NCI-H128 (cell line): ENCODE results near the gene WRAP53.

ENCODE experiments used
- DNase-seq: peaks from one replicate; lab custom pipeline; 2025; ENCODE audit not compliant: unreplicated experiment; lab: John Stamatoyannopoulos, UW

WRAP53 gene

GRCh38 chr17:7740481-7741001 lies 52.3 kb downstream of the WRAP53 start:
- DNase-seq, result peak; percentile 5

- no peak for DNase-seq
Measured at GRCh38 chr17:7742729-7743128, 54.5 kb downstream of the WRAP53 start.

GRCh38 chr17:7744416-7744815 lies 56.1 kb downstream of the WRAP53 start:
- no peak for DNase-seq

DNA sequence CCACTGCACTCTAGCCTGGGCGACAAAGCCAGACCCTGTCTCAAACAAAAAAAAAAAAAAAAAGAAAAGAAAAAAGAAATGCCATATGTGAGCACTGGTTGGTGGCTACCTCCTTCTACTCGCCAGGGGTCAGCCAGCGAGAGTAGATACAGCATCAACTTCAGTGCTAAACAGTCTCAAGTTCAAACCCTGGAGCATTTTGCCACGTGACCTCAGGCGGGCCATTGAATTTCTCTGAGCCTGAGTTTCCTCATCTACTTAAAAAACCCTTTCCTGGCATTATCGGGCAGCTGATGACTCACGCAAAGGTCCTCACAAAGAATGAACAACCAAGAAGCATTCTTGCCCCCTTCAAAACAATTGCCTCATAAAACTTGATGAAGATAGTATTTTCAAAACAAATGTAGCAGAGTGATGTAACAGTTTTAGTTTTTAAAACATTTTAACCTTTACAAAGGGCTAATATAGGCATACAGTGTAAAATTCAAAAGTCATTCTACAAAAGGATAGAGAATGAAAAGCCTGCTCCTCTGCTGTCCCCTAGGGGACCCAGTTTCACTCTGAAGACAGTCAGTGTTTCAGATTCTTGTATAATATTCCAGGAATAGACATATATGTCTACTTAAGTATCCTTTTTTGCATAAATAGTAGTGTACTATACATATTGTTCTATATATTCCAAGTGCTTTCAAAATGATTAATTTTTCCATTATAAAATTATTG lies 57.6 kb downstream of the WRAP53 start:
- peak; percentile 0 for DNase-seq

GRCh38 chr17:7747635-7748071 lies 59.4 kb downstream of the WRAP53 start:
- no peak for DNase-seq

GRCh38 chr17:7748076-7748775 lies 59.9 kb downstream of the WRAP53 start:
- no peak for DNase-seq

- no peak for DNase-seq
Measured at GRCh38 chr17:7750321-7750821, 62.1 kb downstream of the WRAP53 start.
